Fibroblast of skin of left biceps (primary cell): ENCODE measurements around the gene SRCIN1.
A peak's percentile ranks its signal among the peaks of the same experiment; 100 is the strongest.

Source experiments
- DNase-seq, 2 experiments: peaks; one replicate each; pipeline ENCODE4 v3.0.0-alpha.2; 2013; ENCODE audit warnings: low read depth in 2 of 2

SRCIN1 gene

DNA sequence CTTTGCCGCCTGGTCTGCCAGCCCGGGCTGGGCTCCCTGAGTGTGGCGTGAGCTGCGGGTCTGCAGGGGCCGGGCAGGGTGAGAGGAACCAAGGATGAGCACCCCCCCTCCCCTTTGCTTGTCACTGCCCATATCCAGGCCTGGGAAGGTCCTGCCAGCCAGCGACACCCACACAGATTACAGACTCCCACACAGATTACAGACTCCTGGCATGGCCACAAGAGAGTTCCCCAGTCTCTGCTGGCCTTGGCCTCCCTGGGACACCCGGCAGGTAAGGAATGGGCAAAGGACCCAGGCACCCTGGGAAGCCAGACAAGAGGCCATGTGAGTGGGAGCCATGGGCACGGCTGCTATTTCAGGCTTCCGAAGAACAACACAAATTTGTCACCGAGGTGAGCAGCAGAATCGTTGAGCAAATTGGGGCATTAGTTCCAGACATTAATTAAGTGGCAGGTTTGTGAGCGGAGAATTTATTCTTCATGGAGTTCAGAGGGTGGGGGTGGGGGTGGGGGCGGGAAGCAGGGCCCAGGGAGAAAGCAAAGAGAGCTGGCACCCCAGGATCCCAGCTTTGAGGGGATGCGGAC, 41.4 kb downstream of the SRCIN1 start:
- no peak for DNase-seq

DNA sequence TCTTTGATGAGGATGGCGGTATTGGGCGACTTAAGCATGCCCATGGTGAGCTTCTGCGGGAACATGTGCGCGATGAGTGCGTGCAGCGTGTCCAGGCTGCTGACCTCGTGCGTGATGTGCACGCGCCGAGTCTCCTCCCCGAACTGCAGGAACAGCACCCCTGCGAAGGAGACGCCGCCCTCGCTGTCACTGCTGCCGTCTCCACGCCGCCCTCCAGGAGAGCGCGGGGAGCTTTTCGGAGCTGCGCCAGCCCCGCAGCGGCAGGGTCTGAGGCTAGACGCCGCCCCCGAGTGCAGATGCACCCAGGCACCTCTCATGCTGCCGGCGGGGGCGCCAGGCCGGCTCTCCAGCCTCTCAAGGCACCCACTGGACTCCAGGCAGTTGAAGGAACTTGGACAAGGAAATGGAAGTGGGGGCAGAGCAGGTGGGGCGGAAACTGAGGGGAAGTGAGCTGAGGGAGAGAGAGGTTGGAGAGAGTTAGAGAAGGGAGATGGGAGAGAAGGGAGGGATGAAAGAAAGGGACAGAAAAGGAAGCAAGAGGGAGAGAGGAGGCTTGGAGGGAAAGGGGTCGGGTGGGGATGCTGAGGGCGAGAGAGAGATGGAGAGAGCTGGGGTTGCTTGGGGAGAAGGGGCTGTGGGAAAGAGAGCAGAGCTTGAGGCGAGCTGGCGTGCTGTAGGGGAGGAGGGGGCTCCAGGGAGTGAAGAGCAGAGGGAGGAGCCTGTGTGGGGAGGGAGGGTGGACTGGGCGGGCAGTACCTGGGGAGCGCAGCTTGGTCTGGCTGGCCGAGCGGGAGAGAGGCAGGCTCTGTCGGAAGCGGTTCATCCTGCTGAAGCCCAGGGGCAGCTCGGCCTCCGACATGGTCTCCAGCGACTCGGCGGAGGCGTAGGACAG, 42.1 kb downstream of the SRCIN1 start:
- DNase-seq, result no peak

DNA sequence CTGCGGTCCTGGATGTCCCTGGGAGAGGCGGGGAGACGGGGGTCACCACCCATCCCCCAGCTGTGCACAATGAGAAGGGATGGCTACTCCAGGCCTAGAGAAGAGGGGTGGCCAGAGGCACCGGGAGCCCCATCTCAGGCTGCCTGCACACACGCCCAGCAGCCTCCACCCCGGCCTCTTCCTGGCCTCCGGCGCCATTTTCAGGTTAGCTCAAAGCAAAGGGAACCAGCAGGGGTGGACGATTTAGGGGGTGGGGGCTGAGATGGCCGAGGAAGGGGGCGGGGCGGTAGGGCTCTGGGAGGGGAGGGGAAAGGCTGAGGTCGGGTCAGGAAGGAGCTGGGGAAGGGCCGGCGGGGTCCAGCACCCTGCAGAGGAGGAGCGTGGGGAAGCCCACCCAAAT, 42.8 kb downstream of the SRCIN1 start:
- DNase-seq, result no peak

DNA sequence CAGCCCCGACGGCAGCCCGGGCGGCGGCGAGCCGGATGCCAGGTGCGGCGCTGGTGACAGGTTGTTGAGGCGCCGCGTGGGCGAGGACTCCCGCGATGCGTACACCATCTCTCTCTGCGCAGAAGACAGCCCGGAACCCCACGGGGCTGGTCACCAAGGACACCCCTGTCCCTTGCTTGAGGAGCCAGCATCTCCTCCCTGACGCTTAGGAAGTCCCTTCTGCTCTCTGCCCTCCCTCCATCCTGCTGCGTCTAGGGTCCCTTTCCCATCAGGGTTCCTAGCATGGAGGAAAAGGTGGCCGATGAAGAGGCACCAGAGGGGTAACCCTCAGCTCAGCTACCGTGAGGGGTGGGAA, 43.6 kb downstream of the SRCIN1 start:
- DNase-seq, result no peak

DNA sequence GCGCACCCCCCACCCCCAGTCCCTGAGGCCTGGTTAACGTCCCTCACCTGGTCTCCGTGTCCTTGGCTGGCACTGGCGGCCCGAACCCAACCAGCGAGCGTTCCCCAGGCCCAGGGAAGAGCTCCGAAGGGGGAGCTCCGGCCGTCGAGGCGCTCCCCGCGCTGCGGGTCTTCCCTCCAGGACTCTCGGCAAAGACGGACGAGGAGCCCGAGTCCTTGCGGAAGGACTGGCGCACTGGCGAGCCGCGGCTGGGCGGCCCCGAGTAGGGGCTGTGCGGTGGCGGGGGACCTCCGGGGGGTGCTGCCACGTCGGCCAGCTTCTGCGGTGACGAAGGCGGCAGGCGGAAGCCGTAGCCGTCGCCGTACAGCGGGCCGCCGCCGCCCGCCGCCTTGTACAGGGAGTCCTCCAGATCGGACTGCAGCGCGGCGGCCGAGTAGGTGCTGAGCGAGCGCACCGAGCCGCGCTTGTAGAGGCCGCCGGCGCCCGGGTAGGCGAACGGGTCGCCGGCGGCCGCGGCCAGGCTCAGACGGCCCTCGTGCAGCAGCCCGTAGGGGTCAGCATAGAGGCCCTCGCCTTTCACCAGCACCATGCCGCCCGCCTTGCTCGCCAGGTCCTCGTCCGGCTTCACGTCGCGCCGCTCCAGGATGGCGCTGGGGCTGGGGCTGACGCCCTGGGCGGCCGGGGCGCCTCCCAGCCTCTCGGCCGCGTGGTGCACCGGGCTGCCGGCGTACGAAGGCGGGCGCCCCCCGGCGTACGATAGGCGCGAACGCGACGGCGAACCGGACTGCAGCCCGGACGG, 44.1 kb downstream of the SRCIN1 start:
- DNase-seq, result no peak

DNA sequence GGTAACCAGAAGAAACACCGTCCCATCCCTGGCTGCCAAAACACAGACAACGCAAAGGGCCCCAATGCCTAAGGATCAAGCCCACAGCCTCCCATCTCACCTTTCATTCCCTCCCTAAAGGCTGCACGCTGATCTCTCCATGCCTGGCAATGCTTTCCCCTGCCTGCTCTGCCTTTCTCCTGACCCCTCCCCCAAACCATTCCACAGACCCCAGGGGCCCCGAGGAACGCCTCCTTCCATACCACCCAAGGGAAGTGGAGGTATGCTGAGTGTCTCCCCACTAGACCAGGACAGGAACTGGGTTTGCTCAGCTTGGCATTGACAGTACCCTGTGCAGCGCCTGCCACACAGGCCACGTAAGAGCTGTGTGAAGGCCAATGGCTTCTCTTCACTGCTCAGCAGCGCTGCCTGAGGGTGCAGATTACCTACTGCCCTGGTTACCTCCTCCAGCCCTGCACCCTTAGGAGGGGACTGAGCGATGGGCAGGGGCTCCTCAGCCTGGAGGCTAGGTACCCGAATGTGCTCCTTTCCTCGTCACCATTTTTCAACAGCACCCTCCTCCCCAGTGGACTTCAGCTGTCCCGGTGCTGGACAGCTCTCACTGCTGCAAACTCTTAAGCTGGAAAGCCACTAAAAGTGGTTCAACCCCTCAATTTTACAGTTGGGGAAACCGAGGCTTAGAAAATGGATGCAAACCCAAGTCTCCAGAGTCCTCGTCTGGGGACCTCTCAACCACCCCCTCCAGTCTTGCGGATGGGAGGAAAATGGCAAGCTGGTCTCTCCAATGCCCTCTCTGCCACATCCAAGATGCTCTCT, 45.0 kb downstream of the SRCIN1 start:
- no peak for DNase-seq

DNA sequence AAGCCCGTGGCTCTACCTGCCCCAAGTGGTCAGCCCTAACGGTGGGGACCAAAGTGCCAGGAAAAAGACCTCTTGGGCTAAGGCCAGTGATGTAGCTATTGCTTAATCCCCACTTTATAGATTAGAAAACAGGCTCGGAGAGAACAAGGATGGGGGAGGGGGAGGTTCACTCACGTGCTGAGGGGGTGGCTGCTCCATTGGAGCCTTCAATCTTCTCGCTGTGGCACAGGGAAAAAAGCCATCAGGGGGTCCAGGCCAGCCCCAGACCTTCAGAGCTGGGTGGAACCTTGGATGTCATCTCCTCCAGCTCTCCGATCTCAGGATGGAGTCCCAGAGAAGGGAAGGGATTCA, 45.9 kb downstream of the SRCIN1 start:
- no peak for DNase-seq

DNA sequence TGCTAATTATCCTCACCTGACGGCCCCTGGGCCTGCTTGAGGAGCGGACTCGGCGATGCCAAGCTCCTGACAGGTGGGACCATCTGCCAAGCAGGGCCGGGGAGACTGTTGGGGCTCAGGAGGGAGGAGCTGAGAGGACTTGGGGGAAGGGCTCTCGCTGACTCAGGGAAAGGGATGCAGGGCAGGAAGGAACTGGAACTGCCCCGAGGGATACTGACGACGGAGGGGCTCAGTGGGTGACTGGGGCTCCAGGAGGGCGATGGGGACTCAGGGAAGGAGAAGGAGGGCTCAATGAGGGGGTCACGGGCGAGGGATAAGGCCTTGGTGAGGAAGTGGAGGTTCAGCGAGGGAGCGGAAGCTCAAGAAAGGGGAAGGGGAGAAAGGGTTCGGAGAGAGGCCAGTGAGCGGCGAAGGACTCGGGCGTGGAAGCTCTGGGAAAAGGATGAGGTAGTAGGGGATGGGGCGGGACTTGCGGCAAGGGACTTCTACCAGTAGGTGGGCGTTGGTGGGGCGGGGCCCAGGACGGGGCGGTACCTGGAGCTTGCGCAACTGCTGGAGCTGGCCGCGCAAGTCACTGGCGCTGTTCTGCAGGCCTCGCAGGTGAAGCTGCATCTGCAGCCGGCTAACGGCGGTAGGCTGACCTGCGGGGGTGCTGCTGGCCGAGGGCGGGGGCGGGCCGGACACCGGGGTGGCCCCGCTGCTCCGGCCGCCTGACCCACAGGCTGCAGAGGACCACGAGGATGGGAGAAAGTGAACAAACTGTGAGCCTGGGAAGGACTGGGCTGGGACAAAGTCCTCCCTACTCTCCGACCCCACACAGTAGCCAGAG, 46.5 kb downstream of the SRCIN1 start:
- DNase-seq, result no peak

DNA sequence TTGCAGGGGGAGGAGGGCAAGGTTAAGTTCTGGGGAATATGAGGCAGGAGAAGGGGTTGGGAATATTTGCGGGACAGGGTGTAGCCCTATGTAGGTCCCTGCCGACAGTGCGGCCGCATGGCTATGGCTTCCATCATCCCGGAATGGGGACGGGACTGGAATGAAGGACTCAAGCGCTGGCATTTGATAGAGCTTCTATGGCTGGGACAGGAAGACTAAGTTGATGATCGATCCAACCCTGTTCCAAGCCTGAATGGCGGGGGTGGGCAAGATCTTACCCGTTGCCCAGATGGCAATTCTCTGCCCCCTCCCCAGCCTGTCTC, 47.1 kb downstream of the SRCIN1 start:
- DNase-seq, result no peak

DNA sequence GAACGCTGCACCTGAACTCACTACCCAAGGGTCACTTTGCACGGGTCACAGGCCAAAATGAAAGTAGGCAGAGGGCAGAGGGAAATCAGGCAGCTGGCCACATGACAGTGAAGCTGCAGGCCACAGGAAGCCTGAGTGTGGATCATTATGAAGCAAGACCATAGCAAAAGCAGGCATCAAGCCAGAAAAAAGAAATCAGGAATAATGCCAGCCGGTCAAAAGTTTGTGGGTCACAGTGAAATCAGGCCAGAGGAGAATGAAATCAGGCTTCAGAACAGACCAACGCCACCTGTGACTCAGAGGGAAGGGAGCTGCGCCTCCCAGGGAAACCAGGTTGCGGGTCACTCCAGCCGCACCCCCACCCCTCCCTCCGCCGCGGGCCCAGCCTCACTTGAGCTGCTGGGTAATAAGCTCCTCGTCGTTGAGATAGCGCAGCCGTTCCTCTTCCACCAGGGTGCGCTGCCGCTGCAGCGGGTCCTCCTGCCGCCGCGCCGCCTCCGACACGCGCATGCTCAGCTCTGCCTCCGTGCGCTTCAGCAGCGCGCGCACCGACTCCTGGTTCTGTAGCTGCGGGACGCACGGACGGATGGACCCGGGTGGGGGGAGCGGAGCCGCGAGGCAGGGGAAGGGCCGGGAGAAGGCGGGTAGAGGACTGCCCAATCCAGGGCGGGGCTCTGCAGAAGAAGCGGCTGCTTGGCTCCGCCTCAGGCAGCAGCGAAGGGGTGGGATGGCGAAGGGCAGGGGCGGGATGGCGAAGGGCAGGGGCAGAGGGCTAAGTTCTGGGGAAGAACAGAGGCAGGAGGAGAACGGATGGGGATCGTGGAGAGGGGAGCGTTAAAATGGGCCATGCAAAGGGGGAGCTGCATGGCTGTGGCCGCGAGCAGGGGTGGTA, 47.7 kb downstream of the SRCIN1 start:
- peak; percentile 55 to 58 for DNase-seq

DNA sequence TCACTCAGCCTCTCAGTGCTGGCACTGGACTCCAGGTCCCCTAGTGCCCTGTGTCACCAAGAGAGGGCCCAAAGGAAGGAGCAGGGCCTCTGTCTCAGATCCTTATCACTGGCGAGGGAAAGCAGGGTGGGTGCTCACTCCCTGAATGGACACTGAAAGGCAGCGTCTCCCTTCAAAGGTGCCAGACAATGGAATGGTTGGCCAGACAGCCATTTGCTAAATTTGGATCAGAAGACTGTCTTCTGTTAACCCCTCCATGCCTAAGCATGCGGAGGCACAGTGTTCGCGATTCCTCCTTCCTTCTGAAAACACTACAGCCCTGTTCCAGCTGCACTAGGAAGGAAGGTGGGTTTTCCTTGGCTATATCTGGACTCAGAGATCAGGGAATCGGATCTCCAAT, 48.4 kb downstream of the SRCIN1 start:
- DNase-seq, result no peak

DNA sequence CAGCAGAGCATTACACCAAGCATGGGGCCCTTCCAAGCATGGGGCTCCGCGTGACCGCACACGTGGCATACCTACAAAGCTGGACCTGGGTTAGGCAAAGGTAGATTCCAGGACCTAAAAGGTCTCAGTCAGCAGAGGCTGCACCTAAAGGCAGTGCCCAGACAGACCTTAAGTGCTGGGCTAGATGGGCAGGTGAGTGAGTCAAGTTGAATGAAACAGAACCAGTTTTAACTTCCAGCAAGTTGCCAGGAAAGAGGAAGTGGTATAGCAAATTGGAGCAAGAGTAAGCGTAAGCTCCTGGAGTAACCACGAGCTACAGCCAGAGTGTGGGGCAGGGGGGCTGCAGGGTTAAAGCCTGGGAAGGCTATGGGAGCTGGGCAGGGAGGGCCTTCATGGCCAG, 49.5 kb downstream of the SRCIN1 start:
- DNase-seq, result no peak

DNA sequence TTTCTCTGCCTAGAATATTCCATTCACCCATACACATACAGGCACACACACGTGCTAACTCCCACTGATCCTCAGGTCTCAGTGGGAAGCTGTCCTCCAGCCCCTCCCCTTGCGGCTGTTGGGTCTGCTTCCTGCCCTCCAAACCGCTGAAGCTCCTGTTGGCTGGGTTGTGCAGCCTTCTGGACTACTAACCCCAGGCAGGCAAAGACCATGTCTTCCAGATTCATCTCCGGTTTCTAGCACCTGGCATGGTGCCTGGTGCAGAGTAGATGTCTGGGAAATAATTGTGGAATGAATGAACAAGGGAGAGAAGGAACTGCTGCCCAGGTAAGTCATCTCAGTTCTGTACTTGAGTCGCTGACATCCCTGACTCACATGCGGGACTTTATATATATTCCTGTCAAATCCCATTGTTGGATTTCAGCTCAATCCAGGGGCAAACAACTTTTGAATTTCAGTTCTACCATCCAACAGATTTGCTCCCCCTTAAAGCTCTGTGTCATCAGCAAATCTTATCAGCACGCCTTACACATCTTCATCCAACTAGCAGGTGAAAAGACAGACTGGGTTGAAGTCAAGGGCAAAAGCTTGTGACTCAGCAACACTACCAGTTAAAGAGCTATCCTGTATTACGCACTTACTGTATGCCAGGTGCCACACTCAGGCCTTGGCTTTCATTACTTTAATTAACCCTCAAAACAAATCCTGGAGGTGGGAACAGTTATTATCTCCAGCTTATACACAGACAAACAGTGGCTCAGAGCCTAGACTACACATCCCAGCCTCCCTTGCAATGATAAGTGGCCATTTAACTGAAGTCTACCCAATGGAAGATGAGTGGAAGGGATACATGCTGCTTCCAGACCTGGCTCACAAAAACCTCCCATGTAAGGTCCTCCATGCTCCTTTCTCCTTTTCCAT, 51.1 kb downstream of the SRCIN1 start:
- no peak for DNase-seq

DNA sequence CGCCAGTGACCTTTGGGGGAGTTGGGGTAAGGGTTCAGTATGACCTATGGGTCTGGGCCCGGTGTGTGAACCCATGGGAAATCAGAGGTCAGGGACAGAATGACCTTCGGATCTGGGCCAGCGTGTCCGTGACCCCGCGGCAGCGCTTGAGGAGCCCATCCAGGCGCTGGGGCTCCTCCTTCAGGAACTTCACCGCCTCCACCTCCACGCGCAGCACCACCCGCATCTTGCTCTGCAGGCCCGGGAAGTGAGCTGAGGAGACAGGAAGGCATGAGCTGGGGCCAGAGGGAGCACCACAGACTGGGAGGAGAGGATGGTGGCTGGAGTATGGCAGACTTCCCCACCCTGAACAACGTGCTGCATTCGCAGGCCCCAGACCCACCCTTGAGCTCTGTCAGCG, 53.4 kb downstream of the SRCIN1 start:
- DNase-seq, result no peak

DNA sequence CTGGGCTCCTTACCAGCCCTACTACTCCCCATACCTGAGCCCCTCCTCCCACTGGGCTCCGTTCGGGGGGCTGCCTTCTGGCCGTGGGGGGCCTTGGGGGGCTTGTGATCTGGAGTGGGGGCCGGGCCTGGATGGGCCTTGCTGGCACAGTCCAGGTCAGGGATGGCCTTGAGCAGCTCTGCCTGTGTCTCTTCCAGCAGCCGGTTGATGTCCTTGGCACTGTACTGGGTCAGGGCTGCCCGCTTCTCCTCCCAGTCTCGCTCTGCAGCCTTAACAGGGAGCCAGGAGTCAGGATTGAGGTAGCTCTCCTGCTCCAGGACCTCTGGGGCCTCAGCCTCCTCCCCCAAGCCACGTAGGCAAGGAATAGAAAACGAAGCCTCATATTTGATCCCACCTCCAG, 54.6 kb downstream of the SRCIN1 start:
- DNase-seq, result no peak

DNA sequence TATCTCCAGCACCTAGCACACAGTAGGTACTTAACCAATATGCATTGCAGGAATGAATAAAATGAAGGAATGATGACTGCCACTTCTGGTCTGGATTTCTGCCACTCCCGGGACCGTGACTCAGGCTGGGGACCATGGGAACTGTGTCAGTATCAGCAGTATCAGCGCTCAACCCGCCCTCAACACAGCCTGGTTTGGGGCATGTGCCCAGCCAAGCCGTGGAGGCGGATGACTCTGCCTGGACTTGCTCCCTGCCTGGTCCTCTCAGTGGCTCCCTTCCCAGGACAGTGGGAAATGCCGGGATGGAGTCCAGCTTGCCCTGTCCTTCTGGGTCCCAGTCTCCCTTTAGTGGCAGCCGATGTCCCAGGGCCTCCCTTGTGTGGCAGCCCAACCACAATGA, 55.1 kb downstream of the SRCIN1 start:
- no peak for DNase-seq

DNA sequence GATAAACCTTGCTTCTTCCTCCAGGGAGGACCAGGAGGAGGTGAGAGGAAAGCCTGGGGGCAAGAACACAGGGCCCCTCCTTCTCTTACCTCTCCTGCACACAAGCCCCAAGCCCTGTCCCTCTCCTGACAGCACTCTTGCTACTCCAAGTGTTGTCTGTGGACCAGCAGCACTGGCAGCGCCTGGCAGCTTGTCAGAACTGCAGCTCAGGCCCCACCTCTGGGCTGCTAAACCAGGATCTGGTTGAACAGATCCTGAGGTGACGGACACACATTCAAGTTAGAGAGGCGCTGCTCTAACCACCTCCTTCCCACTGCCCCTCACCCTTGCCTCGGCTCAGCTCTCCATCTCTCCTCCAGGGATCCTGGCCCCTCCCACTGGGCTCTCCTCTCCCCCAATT, 56.5 kb downstream of the SRCIN1 start:
- no peak for DNase-seq

DNA sequence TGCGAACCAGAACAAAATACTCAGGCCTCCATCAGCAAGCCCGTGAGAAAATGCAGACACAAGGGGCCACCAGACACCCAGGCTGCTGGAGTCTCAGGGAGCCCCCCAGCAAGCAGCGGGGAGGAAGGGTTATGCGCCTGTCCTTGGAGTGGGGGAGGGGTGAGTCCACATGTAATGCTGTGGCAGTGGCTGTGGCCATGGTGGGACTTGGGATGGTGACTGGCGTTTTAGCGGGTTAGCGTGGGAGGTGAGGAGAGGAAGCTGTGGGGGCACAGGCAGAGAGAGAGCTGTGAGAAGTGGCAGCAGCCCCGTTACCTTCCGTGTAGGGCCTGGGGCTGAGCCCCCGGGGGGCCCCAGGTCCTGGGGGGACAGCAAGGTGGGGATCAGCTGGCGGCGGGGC, 58.3 kb downstream of the SRCIN1 start:
- no peak for DNase-seq

DNA sequence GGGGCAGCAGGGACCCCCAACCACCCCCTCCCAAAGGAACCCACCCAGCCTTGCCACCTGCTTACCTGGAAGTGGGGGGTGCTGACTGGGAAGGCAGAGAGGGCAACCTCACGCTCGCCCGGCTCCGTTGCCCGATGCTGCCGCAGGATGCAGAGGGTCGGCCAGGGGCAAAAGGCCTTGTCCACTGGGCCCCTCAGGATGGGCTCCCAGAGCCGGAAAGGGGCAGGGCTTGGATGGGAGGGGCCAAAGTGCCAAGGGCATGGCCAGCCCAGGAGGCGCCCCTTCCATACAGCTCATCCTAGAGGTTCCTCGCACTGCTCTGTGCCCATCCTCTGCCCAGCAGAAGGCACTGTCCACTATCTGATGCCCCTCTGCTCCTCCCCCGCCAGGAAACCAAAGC, 59.4 kb downstream of the SRCIN1 start:
- DNase-seq, result no peak
